ENCODE results near the gene MB21D2. TPM values are rescaled to one million over a fixed set of nuclear protein-coding genes. Genes with fewer than 3 reads are reported as not detected.

The MB21D2 gene
- total RNA-seq, 2 experiments from 2014 or later, result 0.06 TPM; not detected in 1

DNA sequence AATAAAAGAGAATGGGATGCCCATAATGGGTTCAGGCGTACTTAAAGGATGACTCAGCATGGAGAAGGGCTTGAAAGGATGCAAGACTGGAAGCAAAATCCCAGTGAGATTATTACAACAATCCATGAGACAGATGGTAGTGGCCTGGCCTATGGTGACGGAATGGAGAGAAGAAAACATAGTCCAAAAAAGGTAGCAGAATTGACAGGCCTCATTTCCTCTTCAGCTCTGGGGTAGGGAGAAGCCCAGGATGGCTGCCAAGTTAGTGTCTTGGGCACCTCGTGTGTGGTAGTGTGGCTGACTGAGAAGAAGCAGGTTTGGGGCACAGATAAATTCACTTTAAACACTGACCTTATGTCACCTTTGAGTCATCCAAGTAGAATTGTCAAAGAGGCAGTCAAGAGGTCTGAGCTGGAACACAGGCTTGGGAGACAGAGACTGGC, 18.1 kb downstream of the MB21D2 start:
- Histone ChIP-seq H2AFZ (ENCODE audit: low read length) (no peak overlapping the region), H3K9me3 (ENCODE audit: low read length) (no peaks in the 10 kb centered on the region), H3K4me1 (ENCODE audit: insufficient read depth, low read length, poor library complexity, severe bottlenecking) (no peaks in the 10 kb centered on the region), H3K4me2 (ENCODE audit: low read length) (no peak overlapping the region), H3K36me3 (ENCODE audit: insufficient read depth, low read length) (no peaks in the 10 kb centered on the region), H3K4me3 (ENCODE audit: low read depth, low read length, poor library complexity, severe bottlenecking) (no peak overlapping the region), H3K27ac (ENCODE audit: low read depth, low read length, poor library complexity, severe bottlenecking) (no peak overlapping the region), H3K79me2 (ENCODE audit: insufficient read depth, low read depth, low read length) (no peaks in the 10 kb centered on the region), H4K20me1 (ENCODE audit: insufficient read depth, low read length) (no peaks in the 10 kb centered on the region), H3K9me2 (ENCODE audit: insufficient read depth, low read length) (no peaks in the 10 kb centered on the region)
- TF ChIP-seq EZH2phosphoT487 (IDR thresholded peaks at IDR 0.05; ENCODE audit: borderline replicate concordance, low read depth, low read length), result no peak
- TF ChIP-seq, protein P1, sequence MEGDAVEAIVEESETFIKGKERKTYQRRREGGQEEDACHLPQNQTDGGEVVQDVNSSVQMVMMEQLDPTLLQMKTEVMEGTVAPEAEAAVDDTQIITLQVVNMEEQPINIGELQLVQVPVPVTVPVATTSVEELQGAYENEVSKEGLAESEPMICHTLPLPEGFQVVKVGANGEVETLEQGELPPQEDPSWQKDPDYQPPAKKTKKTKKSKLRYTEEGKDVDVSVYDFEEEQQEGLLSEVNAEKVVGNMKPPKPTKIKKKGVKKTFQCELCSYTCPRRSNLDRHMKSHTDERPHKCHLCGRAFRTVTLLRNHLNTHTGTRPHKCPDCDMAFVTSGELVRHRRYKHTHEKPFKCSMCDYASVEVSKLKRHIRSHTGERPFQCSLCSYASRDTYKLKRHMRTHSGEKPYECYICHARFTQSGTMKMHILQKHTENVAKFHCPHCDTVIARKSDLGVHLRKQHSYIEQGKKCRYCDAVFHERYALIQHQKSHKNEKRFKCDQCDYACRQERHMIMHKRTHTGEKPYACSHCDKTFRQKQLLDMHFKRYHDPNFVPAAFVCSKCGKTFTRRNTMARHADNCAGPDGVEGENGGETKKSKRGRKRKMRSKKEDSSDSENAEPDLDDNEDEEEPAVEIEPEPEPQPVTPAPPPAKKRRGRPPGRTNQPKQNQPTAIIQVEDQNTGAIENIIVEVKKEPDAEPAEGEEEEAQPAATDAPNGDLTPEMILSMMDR (conservative IDR thresholded peaks at IDR 0.05; ENCODE audit: low read length), result no peak
- no TSS peak for BruUV-seq (replicated peaks)
- DNase-seq (ENCODE audit: low spot score), result no peak
- intact Hi-C loops (cut with micrococcal nuclease; ENCODE audit: unreplicated experiment), result no loop called here
- POLR2A ChIA-PET, result interaction anchor here (1.8 kb wide), 1 partner anchor 10 kb away, joined by 3 read pairs; no protein-coding TSS in a partner anchor
- CTCF ChIA-PET (ENCODE audit: unreplicated experiment), result no interaction called here

DNA sequence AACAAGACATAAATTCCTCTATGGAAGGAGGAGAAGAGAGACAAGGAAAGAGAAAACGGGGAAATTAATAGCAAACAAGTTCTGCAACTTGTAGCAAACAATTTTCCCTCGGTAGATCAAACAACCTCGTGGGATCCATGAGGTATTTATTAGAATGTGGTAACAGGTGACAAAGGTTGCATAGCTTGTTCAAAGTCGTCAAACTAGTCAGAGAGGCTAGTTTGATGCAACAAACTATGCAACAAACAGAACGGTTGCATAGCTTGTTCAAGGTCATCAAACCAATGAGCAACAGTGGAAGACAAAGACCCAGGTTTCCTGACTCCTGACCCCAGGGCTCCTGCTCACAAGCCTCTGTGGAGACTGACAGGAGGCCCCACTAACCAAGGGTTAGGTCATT, 20.7 kb downstream of the MB21D2 start:
- H3K9me3 ChIP-seq (ENCODE audit: low read length), result no peaks in the 10 kb centered on the region
- TF ChIP-seq, protein P1 (conservative IDR thresholded peaks at IDR 0.05; ENCODE audit: low read length), result no peak
- TF ChIP-seq EZH2phosphoT487 (IDR thresholded peaks at IDR 0.05; ENCODE audit: borderline replicate concordance, low read depth, low read length), result no peak
- H3K4me1 ChIP-seq (ENCODE audit: insufficient read depth, low read length, poor library complexity, severe bottlenecking), result no peaks in the 10 kb centered on the region
- intact Hi-C loops (cut with micrococcal nuclease; ENCODE audit: unreplicated experiment), result no loop called here
- H3K36me3 ChIP-seq (ENCODE audit: insufficient read depth, low read length), result no peaks in the 10 kb centered on the region
- ChIA-PET CTCF (ENCODE audit: unreplicated experiment) (no interaction called here), POLR2A (interaction anchor here (0.6 to 1.1 kb wide), 2 partner anchors 52 to 644 kb away, joined by 3 read pairs; no protein-coding TSS in a partner anchor)
- no peak for DNase-seq (ENCODE audit: low spot score)
- no peaks in the 10 kb centered on the region for H4K20me1 ChIP-seq (ENCODE audit: insufficient read depth, low read length)
- H3K79me2 ChIP-seq (ENCODE audit: insufficient read depth, low read depth, low read length), result no peaks in the 10 kb centered on the region
- no peak overlapping the region for H2AFZ ChIP-seq (ENCODE audit: low read length)
- H3K4me2 ChIP-seq (ENCODE audit: low read length), result no peak overlapping the region
- no peak overlapping the region for H3K4me3 ChIP-seq (ENCODE audit: low read depth, low read length, poor library complexity, severe bottlenecking)
- BruUV-seq (replicated peaks), result no TSS peak
- H3K27ac ChIP-seq (ENCODE audit: low read depth, low read length, poor library complexity, severe bottlenecking), result no peak overlapping the region
- H3K9me2 ChIP-seq (ENCODE audit: insufficient read depth, low read length), result no peaks in the 10 kb centered on the region

DNA sequence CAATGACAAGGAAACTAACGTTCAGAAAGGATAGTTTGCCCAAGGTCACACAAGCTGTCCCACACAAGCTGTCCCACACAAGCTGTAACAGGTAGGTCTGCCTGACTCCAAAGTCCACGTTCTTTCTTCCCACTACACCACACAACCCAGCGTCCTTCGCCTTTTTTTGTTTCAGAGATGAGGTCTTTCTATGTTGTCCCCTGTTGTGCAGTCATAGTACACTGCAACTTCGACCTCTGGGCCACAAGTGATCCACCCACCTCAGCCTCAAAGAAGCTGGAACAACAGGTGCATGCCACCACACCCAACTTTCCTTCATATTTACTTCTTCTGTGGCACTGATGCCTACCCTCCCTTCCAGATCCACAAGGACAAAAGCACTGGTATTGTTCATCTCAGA, 21.4 kb downstream of the MB21D2 start:
- Histone ChIP-seq H3K36me3 (ENCODE audit: insufficient read depth, low read length) (no peaks in the 10 kb centered on the region), H3K4me1 (ENCODE audit: insufficient read depth, low read length, poor library complexity, severe bottlenecking) (no peaks in the 10 kb centered on the region), H3K79me2 (ENCODE audit: insufficient read depth, low read depth, low read length) (no peaks in the 10 kb centered on the region), H3K9me3 (ENCODE audit: low read length) (no peaks in the 10 kb centered on the region), H2AFZ (ENCODE audit: low read length) (no peak overlapping the region), H3K9me2 (ENCODE audit: insufficient read depth, low read length) (no peaks in the 10 kb centered on the region), H3K27ac (ENCODE audit: low read depth, low read length, poor library complexity, severe bottlenecking) (no peak overlapping the region), H4K20me1 (ENCODE audit: insufficient read depth, low read length) (no peaks in the 10 kb centered on the region), H3K4me3 (ENCODE audit: low read depth, low read length, poor library complexity, severe bottlenecking) (no peak overlapping the region), H3K4me2 (ENCODE audit: low read length) (no peak overlapping the region)
- DNase-seq (ENCODE audit: low spot score), result no peak
- intact Hi-C loops (cut with micrococcal nuclease; ENCODE audit: unreplicated experiment), result no loop called here
- CTCF ChIA-PET (ENCODE audit: unreplicated experiment), result no interaction called here
- TF ChIP-seq, protein P1 (conservative IDR thresholded peaks at IDR 0.05; ENCODE audit: low read length), result no peak
- no peak for TF ChIP-seq EZH2phosphoT487 (IDR thresholded peaks at IDR 0.05; ENCODE audit: borderline replicate concordance, low read depth, low read length)
- no TSS peak for BruUV-seq (replicated peaks)
- POLR2A ChIA-PET, result no interaction called here

Measured in OCI-LY7 (cell line).